IPS-20b (cell line): ENCODE results near the gene RPL7L1.

Experiments used
- H3K27ac ChIP-seq: one replicate; pipeline ENCODE4 v1.5.1; 2013; ENCODE audit warnings: low read length
- H3K27me3 ChIP-seq: 2 replicates; pipeline ENCODE4 v1.6.1; 2013; ENCODE audit warnings: mild to moderate bottlenecking, low read length, inconsistent platforms; ENCODE audit not compliant: insufficient read depth
- H3K36me3 ChIP-seq: 2 replicates; pipeline ENCODE4 v1.6.1; 2013; ENCODE audit warnings: low read depth, mild to moderate bottlenecking, inconsistent platforms, low read length, moderate library complexity; ENCODE audit not compliant: insufficient read depth
- H3K4me1 ChIP-seq: 2 replicates; pipeline ENCODE4 v1.6.1; 2013; ENCODE audit warnings: mild to moderate bottlenecking, control low read depth, inconsistent platforms, low read length, moderate library complexity; ENCODE audit not compliant: insufficient read depth
- H3K4me3 ChIP-seq: 2 replicates; pipeline ENCODE4 v1.5.1; 2013; ENCODE audit warnings: mild to moderate bottlenecking, low read length, inconsistent platforms
- H3K9ac ChIP-seq: 2 replicates; pipeline ENCODE4 v1.6.1; 2013; ENCODE audit warnings: low read depth, mild to moderate bottlenecking, inconsistent platforms, low read length, moderate library complexity
- H3K9me3 ChIP-seq: 2 replicates; pipeline ENCODE4 v1.6.1; 2013; ENCODE audit warnings: mild to moderate bottlenecking, low read depth, low read length, inconsistent platforms; ENCODE audit not compliant: insufficient read depth

RPL7L1 gene

GRCh38 chr6:42915732-42916131 is 36.3 kb downstream of the RPL7L1 start, which contains the start of gene PTCRA:
Gene PTCRA (plus strand): TSS chr6:42916053. CDS start chr6:42916070, 17 bp downstream.
- Histone ChIP-seq H3K9ac (no peak within 1 kb of the TSS), H3K27ac (no peak within 1 kb of the TSS), H3K4me1 (no peaks in the 10 kb centered on the region), H3K9me3 (no peaks in the 10 kb centered on the region), H3K4me3 (no peak within 1 kb of the TSS), H3K36me3 (no peaks in the 10 kb centered on the region), H3K27me3 (no peaks in the 10 kb centered on the region)

- no peak overlapping the region for H3K9ac ChIP-seq
These were observed 36.9 kb downstream of the RPL7L1 start for GRCh38 chr6:42916288-42916687.

GRCh38 chr6:42921801-42922200 is 42.4 kb downstream of the RPL7L1 start:
- no peaks in the 10 kb centered on the region for H3K9me3 ChIP-seq
- H3K27me3 ChIP-seq = no peaks in the 10 kb centered on the region
- no peak overlapping the region for H3K4me3 ChIP-seq
- H3K9ac ChIP-seq = no peak overlapping the region
- H3K4me1 ChIP-seq = no peaks in the 10 kb centered on the region
- H3K27ac ChIP-seq = no peak overlapping the region
- no peaks in the 10 kb centered on the region for H3K36me3 ChIP-seq

More at GRCh38 chr6:42916288-42916687, 36.9 kb downstream of the RPL7L1 start:
- Histone ChIP-seq H3K4me1 (no peaks in the 10 kb centered on the region), H3K9me3 (no peaks in the 10 kb centered on the region), H3K27ac (no peak overlapping the region), H3K27me3 (no peaks in the 10 kb centered on the region), H3K36me3 (no peaks in the 10 kb centered on the region), H3K4me3 (no peak overlapping the region)

GRCh38 chr6:42923666-42924065 is 44.2 kb downstream of the RPL7L1 start:
- H3K4me1 ChIP-seq = no peaks in the 10 kb centered on the region; the same call in 1 of the 2 replicates
- H3K27me3 ChIP-seq = no peaks in the 10 kb centered on the region
- H3K9me3 ChIP-seq = no peaks in the 10 kb centered on the region
- no peak overlapping the region for H3K4me3 ChIP-seq
- H3K9ac ChIP-seq = no peak overlapping the region
- H3K27ac ChIP-seq = no peak overlapping the region
- H3K36me3 ChIP-seq = no peaks in the 10 kb centered on the region

GRCh38 chr6:42925248-42925857 is 45.9 kb downstream of the RPL7L1 start:
- Histone ChIP-seq H3K4me1 (no peaks in the 10 kb centered on the region; the same call in 1 of the 2 replicates), H3K4me3 (no peak overlapping the region), H3K9ac (no peak overlapping the region), H3K36me3 (no peaks in the 10 kb centered on the region), H3K27me3 (no peaks in the 10 kb centered on the region), H3K27ac (no peak overlapping the region), H3K9me3 (no peaks in the 10 kb centered on the region)

GRCh38 chr6:42928986-42929820 is 49.8 kb downstream of the RPL7L1 start, which contains the start of gene CNPY3:
Gene CNPY3 (plus strand): TSS chr6:42929480. CDS start chr6:42929571, 91 bp downstream.
- Histone ChIP-seq H3K27me3 (no peaks in the 10 kb centered on the region), H3K36me3 (peaks cover 22% of the 10 kb centered on the region), H3K9me3 (no peaks in the 10 kb centered on the region), H3K4me3 (peak within 1 kb of the TSS; percentile 88), H3K9ac (peak within 1 kb of the TSS; percentile 94), H3K4me1 (peaks cover 4% of the 10 kb centered on the region; the same call in 1 of the 2 replicates), H3K27ac (peak within 1 kb of the TSS; percentile 53)

- Histone ChIP-seq H3K4me3 (peak overlapping the region; percentile 88), H3K9ac (peak overlapping the region; percentile 94), H3K27ac (peak overlapping the region; percentile 49), H3K4me1 (peaks cover 4% of the 10 kb centered on the region; the same call in 1 of the 2 replicates), H3K9me3 (no peaks in the 10 kb centered on the region), H3K36me3 (peaks cover 29% of the 10 kb centered on the region), H3K27me3 (no peaks in the 10 kb centered on the region)
These were observed 50.5 kb downstream of the RPL7L1 start for GRCh38 chr6:42929821-42930360.

GRCh38 chr6:42932412-42932811 is 53.0 kb downstream of the RPL7L1 start:
- Histone ChIP-seq H3K27me3 (no peaks in the 10 kb centered on the region), H3K27ac (no peak overlapping the region), H3K9me3 (no peaks in the 10 kb centered on the region), H3K4me1 (peaks cover 4% of the 10 kb centered on the region; the same call in 1 of the 2 replicates), H3K9ac (no peak overlapping the region), H3K4me3 (no peak overlapping the region), H3K36me3 (peaks cover 54% of the 10 kb centered on the region)

GRCh38 chr6:42933205-42933604 is 53.8 kb downstream of the RPL7L1 start:
- Histone ChIP-seq H3K4me1 (peaks cover 4% of the 10 kb centered on the region; the same call in 1 of the 2 replicates), H3K36me3 (peaks cover 62% of the 10 kb centered on the region), H3K9ac (no peak overlapping the region), H3K27me3 (no peaks in the 10 kb centered on the region), H3K4me3 (no peak overlapping the region), H3K9me3 (no peaks in the 10 kb centered on the region), H3K27ac (no peak overlapping the region)

- Histone ChIP-seq H3K4me1 (0 out of 2 replicates have a peak, but pooled peaks cover 4% of the 10 kb centered on the region), H3K4me3 (no peak overlapping the region), H3K36me3 (peaks cover 83% of the 10 kb centered on the region), H3K27me3 (no peaks in the 10 kb centered on the region), H3K27ac (no peak overlapping the region), H3K9ac (no peak overlapping the region), H3K9me3 (no peaks in the 10 kb centered on the region)
These were observed 55.9 kb downstream of the RPL7L1 start for GRCh38 chr6:42935322-42935721.

GRCh38 chr6:42936398-42936797 is 57.0 kb downstream of the RPL7L1 start:
- no peak overlapping the region for H3K4me3 ChIP-seq
- no peaks in the 10 kb centered on the region for H3K27me3 ChIP-seq
- peaks cover 89% of the 10 kb centered on the region for H3K36me3 ChIP-seq
- H3K27ac ChIP-seq = no peak overlapping the region
- no peaks in the 10 kb centered on the region for H3K4me1 ChIP-seq
- H3K9me3 ChIP-seq = no peaks in the 10 kb centered on the region
- no peak overlapping the region for H3K9ac ChIP-seq
